Posterior vena cava (tissue), 2 donors: Measurements from ENCODE around the gene FYB2. TPM values are rescaled to one million over a fixed set of nuclear protein-coding genes. Genes with fewer than 3 reads are reported as not detected.

Source experiments
- DNase-seq: peaks from one replicate; pipeline ENCODE4 v3.0.0-alpha.2; 2020; ENCODE audit warnings: low spot score
- intact Hi-C, 2 donors: fragments of 100-400 bp; cut with DNase I; formaldehyde crosslinking; loops; one replicate each; pipeline versions ENCODE4 v1.14.1 to v1.14.2; 2022 to 2023
- long read RNA-seq, 2 donors: library from polyadenylated mRNA; unstranded; transcript quantifications; one replicate each; pipeline ENCODE4 v2.0.0, GENCODE V29; 2020 to 2021
- total RNA-seq, 2 donors: library from RNA; stranded (reverse); fragmentation: NEBNext Ultra II Directional; extraction: Animal tissue kit (Norgen Biotek cat#: 25700); gene quantifications; one replicate each; pipeline ENCODE4 v1.2.1, GENCODE V29; 2021
- donor health status: DM: yes; HTN: yes; CAD: no.
- donor health status: DM: yes; HTN: yes; CAD: no.

The FYB2 gene, protein sequence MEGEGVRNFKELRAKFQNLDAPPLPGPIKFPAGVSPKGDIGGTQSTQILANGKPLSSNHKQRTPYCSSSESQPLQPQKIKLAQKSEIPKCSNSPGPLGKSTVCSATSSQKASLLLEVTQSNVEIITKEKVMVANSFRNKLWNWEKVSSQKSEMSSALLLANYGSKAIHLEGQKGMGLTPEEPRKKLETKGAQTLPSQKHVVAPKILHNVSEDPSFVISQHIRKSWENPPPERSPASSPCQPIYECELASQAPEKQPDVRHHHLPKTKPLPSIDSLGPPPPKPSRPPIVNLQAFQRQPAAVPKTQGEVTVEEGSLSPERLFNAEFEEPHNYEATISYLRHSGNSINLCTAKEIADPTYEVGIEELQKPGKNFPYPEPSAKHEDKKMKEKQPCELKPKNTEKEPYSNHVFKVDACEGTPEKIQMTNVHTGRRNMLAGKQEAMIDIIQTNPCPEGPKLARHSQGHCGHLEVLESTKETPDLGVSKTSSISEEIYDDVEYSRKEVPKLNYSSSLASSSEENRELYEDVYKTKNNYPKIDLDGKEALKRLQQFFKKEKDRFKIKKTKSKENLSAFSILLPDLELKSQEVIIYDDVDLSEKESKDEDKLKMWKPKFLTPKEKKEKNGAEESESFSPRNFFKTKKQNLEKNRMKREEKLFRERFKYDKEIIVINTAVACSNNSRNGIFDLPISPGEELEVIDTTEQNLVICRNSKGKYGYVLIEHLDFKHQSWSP
- not detected for total RNA-seq
- long read RNA-seq, donor 1 = 0 reads
- long read RNA-seq, donor 2 = 0 reads

- DNase-seq = no peak
- intact Hi-C loops = loop anchor here in 1 of 2 donors (10.0 kb wide), 1 partner anchor 1535 kb away; no protein-coding TSS in a partner anchor
Measured at GRCh38 chr1:56819387-56819899, at the start of gene FYB2. TSS of gene FYB2 (minus strand) at chr1:56819404. CDS start at chr1:56819290, 114 bp downstream.

DNA sequence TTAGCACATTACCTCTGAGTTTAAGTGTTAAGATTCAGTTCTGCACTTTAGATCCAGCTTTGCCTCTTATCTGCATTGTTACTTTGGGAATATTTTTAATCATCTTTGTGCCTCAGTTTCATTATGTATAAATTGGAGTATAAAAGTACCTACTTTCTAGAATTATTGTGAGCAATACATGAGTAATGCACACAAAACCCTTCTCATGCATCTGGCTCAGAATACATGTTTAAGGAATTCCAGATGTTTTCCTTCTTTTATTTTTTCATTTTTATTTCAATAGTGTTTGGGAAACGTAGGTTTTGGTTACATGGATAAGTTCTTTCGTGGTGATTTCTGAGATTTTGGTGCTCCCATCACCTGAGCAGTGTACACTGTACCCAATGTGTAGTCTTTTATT is 49.6 kb upstream of the FYB2 start:
- no peak for DNase-seq
- intact Hi-C loops = no loop called here

GRCh38 chr1:56867491-56867890 is 48.3 kb upstream of the FYB2 start:
- intact Hi-C loops = no loop called here
- no peak for DNase-seq

- intact Hi-C loops = no loop called here
- no peak for DNase-seq
Measured at GRCh38 chr1:56866656-56867055, 47.5 kb upstream of the FYB2 start.

DNA sequence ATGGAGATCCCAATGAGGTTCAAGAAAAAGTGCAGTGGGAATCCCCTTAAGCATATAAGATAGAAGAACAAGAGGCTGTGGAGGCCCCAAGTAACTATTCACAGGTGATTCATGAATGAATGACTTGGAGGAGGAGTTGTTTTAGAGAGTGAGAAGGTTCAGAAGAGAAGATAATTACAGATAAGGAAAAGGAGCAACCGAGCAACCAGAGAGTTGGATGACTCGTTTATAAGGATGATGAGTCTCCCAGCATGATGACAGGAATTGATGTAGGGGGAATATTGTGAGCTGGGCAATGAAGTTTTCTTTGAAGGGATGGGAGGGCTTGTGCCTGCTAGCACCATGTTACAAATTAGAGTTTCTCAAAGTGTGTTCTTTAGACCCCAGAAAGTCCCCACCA is 45.2 kb upstream of the FYB2 start:
- intact Hi-C loops = no loop called here
- no peak for DNase-seq

DNA sequence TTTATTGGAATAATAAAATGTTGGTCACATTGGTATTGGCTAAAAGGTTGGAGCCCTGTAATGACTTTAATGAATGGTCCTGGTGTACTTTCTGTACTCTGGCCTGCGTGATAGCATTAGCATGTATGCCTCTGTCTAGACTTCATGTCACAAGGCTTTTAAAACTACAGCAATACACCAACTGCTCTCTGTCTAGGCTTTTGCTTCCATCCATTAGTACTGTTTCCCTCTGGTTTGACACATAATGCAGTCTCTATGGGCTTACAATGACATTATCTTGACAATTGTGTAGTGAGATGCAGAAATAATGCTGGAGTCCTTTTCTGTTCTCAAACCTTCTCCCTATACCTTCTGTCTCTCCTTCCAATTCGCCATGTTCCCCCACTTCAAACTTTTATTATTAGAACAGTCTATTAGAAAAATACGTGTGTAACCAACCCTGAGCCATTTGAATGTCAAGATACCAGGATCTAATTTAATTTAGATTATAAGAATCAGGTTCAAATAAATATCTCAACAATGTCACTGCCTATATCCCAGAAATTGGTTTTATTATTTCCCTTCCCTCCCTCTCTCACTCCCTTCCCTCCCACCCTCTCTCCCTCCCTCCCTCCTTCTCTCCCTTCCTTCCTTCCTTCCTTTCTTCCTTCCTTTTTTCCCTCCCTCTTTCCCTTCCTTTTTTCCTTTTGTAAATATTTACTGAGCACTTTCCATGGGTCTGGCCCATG is 44.2 kb upstream of the FYB2 start:
- no peak for DNase-seq
- intact Hi-C loops = no loop called here

DNA sequence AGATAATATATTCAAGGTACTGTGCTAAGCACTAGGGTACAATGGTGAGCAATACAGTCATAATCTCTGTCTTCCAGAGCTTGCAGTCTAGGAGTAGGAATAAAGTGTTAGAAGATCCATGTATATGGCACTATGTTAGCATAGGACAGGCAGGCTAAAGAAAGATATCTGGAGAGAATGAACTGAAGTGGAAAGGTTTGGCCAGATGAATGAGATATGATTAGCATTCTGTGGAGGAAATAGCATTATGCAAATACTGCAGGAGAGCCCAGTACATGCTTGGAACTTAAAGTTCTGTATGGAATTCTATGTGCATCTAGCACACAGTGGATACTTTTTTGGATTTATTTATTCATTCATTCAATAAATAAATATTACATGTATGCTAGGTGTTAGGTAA is 40.1 kb upstream of the FYB2 start:
- intact Hi-C loops = no loop called here
- no peak for DNase-seq

DNA sequence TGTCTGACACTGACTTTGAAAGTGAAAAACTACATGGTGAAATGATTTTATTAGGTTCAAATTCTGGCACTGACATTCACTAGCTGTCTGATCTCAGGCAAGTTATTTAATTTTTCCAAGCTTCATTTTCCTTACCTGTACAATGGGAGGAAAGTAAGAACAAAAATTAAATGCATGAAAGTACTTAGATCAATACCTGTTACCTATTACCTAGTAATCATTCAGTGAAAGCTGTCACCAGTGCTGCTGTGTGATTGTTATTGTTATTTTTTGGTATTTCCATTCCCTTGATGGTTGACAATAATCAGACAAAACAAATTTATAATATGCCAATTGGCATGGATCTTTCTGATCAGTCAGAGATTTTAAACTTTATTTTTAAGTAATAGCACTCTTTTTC is 37.0 kb upstream of the FYB2 start:
- intact Hi-C loops = no loop called here
- no peak for DNase-seq

DNA sequence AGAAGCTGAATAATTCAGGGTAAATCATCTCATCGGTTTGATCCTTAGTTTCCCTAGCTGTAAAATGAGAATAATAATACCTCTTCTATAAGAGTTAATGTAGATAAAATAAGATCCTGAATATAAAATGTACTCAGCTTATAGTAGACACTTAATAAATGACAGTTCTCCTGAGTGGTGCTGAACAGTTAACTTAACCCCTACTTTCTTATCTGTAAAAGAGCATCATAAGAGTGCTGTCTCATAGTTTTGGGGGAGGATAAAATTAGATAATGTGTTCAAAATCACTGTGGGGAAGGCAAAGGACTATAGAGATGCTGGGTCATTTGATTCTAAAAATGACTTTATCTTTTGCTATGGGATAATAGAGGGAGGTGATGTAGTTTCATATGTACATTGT is 36.0 kb upstream of the FYB2 start:
- no peak for DNase-seq
- intact Hi-C loops = no loop called here

- intact Hi-C loops = no loop called here
- DNase-seq = no peak
Measured at GRCh38 chr1:56854521-56855099, 35.4 kb upstream of the FYB2 start, which contains the start of gene C8A. TSS of gene C8A (plus strand) at chr1:56854797. CDS start at chr1:56854902, 105 bp downstream.

DNA sequence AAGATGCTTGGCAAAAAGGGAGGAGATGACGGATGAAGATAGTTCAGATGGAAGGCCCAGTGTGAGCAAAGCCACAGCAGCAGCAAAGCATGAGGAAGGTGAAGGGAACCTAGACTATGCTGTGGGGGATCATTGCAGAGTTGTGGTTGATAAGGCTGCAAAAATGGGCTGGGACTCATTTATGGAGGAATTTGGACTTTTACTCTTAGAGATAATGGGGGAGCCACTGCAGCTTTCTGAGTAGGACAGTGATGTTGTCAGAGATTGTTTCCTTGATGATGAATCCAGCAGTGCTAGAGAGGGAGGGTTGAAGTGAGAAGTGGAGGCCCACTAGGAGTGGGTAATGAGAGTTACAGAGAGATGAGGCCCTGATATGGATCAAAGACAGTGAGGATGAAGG is 33.3 kb upstream of the FYB2 start:
- intact Hi-C loops = no loop called here
- DNase-seq = no peak

DNA sequence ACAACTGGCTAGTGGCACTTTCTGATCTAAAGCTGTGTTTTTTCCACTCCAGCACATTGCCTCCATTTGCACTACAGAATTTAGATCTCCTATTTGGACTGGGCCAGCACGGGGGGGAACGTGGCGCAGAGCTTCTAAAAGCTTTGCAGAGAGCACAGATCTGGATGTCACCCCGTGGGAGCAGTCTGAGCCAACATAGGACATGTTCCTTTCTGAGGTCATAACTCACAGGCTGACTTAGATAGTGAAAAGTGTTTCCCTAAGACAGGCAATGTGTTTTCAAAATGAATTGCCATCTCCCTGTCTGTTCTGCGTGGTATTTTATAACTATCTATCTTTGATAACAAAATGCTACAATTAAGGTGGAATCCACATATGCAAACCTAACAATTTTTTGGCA is 31.7 kb upstream of the FYB2 start:
- no peak for DNase-seq
- intact Hi-C loops = no loop called here

DNA sequence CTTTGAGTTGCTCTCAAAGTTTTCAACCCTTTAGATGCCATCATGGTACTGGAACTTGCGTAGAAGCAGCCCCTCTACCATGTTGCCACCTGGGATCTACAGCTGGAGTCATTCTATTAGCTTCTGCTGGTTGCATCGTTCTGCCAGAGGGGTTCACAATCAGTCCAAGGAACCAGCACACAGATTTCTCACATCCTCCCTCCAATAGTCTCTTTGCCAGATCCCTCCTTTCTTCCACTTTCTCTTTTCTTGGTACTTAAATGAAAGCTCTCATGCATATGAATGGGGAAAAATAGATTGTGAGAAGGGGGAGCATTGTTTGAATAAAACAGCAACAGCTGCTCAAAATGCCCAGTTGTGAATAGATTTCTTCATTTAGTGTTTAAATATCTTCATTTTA is 31.2 kb upstream of the FYB2 start:
- intact Hi-C loops = no loop called here
- DNase-seq = no peak

DNA sequence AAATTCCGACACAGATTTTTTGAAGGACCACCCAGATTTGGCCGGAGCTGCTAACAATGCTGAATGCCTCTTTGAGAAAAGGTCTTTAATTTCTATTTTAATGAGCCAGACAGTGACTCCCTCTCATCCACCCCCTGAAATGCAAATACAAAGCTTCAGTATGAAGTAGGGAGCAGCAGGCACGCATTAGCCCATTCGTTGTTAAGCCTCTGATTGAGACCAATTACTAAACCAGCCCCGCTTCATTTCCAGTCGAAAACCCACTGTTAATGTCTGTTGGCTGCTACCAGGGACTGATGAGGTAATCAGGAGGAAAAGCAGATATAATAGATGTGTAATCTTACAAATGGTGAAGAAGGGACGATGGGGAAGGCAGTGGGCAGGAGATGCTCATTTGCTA is 30.5 kb upstream of the FYB2 start:
- intact Hi-C loops = no loop called here
- no peak for DNase-seq

- intact Hi-C loops = no loop called here
- DNase-seq = no peak
Measured at GRCh38 chr1:56845343-56845742, 26.1 kb upstream of the FYB2 start.

GRCh38 chr1:56844545-56845136 is 25.4 kb upstream of the FYB2 start:
- intact Hi-C loops = no loop called here
- no peak for DNase-seq

DNA sequence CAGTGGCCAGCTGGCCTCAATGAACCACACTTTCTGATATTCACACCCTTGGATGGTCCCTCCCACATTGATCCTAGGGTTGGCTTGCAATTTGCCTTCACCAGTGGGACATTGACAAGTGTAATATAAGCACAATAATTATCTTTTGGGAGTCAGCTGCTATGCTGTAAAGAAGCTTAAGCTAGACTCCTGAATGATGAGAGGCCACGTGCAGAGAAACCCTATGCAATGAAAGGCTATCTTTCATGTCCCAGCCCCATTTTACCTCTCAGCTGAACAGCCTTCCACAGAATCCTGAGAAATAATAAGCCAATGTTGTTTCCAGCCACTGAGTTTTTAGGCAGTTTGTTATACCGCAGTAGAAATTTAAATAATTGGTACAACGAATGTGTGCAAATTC is 24.3 kb upstream of the FYB2 start:
- no peak for DNase-seq
- intact Hi-C loops = no loop called here

DNA sequence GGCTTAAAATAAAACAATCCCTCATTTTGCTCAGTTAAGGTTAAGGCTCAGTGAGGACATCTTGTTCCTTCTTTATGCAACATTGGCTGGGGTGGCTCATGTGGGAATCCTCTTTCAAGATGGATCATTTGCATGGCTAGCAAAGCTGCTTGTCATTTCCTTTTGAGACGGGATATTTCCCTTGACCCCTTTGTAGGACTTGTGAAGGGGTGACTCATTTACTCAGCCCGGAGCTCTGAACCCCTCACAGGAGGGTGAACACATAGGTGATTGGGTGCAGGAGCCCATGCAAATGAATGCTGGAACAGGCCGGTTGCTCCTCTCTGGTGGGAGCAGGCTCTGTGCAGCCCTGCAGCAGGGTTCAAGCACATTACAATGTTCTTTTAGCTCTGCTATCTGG is 19.6 kb upstream of the FYB2 start:
- DNase-seq = no peak
- intact Hi-C loops = loop anchor here in 1 of 2 donors (10.0 kb wide), 2 partner anchors 586 to 1206 kb away; partner anchors contain the start of gene DAB1
